CD4-positive, alpha-beta T cell treated with Interleukin-6 at 100 ng/mL for 8 hours (primary cell): ENCODE measurements around the gene SGPL1.
"Not testable (repeated sequence)": the region's sequence is repeated elsewhere in the genome, so short reads cannot be mapped to it uniquely, and the experiment has no call there.

Source experiments
- DNase-seq: peaks from one replicate; pipeline ENCODE4 v3.0.0-alpha.2; 2020; ENCODE audit warnings: mixed read lengths, low spot score

The SGPL1 gene, protein sequence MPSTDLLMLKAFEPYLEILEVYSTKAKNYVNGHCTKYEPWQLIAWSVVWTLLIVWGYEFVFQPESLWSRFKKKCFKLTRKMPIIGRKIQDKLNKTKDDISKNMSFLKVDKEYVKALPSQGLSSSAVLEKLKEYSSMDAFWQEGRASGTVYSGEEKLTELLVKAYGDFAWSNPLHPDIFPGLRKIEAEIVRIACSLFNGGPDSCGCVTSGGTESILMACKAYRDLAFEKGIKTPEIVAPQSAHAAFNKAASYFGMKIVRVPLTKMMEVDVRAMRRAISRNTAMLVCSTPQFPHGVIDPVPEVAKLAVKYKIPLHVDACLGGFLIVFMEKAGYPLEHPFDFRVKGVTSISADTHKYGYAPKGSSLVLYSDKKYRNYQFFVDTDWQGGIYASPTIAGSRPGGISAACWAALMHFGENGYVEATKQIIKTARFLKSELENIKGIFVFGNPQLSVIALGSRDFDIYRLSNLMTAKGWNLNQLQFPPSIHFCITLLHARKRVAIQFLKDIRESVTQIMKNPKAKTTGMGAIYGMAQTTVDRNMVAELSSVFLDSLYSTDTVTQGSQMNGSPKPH

GRCh38 chr10:70815504-70816219 is at the start of gene SGPL1:
Gene SGPL1 (plus strand): TSS chr10:70815948. CDS start chr10:70816854, 906 bp downstream.
- DNase-seq: peak; percentile 81

- DNase-seq: not testable (repeated sequence)
These were observed 47.6 kb upstream of the SGPL1 start for GRCh38 chr10:70768026-70768685.

- DNase-seq: no peak
These were observed 46.6 kb upstream of the SGPL1 start for GRCh38 chr10:70769121-70769520.

DNA sequence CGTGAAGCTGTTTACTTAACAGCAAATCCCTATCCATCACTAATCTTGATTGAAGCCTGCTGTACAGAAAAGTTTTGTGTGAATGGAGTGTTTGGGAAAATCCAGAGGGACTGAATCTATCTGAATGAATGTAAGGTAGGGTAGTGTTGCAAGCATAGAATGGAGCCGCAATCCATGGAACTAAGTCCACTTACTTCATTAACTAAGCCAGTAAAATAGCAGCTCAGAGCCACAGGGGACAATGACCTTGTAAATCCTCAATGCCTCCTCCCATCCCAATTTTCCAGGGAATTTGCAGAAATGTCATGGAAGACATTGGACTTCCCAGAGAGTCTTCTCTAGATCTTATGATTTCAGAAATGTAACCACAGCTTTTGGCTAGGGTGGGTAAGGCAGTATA is 45.7 kb upstream of the SGPL1 start:
- no peak for DNase-seq

GRCh38 chr10:70770516-70770915 is 45.2 kb upstream of the SGPL1 start:
- DNase-seq: not testable (repeated sequence)

GRCh38 chr10:70771311-70772194 is 44.2 kb upstream of the SGPL1 start:
- DNase-seq: no peak

DNA sequence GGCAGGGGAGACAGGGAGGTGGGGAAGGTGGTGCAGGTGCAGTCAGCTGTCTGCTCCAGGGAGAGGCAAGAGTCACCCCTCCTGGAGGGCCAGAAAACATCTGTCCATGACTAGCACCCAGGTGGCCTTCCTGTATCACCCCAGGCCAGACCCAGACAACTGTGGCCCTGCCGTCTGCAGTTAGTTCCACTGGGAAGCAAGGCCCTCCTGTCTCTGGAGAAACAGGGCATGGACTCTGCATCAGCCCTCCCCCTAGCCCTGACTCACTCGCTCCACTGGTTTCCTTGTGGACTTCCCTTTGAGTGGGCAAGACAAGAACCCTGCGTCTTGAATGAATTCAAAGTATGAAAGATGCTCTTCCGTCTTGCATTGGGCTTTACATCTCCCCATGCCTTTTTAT is 43.1 kb upstream of the SGPL1 start:
- no peak for DNase-seq

DNA sequence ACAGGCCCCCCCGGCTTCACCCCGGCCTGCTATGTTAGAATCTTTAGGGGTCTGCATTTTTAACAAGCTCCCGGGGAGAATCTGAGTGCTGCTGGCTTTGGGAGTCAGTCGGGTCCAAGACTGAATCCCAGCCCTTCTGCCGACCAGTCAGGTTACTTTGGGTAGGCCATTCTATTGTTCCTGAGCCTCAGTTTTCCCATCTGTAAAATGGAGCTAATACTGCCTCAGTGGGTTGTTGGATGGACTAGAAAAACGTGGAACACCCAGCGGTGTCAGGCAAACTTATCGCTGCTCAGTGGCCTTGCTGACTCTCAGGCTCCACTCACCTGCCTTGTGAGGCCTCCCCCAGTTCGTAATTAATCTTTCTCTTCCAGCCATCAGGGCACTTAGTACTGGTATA is 42.3 kb upstream of the SGPL1 start:
- DNase-seq: no peak

GRCh38 chr10:70773965-70774809 is 41.6 kb upstream of the SGPL1 start:
- DNase-seq: no peak

DNA sequence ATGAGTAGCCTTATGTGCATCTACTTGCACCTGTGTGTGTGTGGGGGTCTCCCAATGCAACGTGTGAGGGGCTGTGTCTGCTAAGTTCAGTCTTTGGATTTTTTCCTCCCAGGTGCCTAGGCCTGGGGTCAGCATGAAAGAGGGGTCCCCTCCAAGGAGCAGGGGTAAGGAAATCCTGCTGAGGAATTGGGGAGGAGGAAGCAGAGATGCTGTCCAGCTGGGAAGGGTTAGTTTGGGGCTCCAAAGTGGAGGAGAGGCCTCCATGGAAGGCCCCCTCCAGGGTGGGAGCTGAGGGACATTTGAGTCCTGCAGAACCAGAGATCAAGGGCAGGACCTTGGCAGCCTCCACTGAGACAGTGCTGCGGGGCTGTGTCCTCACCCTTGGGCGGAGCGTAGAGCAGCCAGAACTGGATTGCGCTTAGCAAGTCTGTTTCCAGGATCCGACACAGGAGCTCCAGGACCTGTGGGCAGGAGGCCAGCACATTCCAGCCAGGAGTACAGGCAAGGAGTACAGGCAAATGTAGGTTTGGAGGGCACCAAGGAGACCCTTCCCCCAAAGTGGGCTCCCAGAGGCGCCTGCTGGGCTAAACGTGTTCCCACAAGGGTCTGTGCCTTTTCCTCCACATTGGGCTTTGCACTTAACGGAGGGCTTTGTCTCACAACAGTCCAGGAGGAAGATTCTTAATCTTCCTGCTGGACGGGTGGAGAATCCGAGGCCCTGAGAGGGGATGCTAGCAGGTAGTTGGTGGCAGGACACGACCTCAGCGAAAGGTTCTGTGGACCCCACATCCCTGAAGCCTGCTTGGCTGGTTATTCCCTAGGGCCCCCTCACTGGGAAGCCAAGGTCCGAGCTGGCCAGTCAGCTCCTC is 40.7 kb upstream of the SGPL1 start:
- DNase-seq: no peak

GRCh38 chr10:70775679-70776454 is 39.9 kb upstream of the SGPL1 start:
- no peak for DNase-seq

GRCh38 chr10:70776455-70777005 is 39.2 kb upstream of the SGPL1 start:
- no peak for DNase-seq

DNA sequence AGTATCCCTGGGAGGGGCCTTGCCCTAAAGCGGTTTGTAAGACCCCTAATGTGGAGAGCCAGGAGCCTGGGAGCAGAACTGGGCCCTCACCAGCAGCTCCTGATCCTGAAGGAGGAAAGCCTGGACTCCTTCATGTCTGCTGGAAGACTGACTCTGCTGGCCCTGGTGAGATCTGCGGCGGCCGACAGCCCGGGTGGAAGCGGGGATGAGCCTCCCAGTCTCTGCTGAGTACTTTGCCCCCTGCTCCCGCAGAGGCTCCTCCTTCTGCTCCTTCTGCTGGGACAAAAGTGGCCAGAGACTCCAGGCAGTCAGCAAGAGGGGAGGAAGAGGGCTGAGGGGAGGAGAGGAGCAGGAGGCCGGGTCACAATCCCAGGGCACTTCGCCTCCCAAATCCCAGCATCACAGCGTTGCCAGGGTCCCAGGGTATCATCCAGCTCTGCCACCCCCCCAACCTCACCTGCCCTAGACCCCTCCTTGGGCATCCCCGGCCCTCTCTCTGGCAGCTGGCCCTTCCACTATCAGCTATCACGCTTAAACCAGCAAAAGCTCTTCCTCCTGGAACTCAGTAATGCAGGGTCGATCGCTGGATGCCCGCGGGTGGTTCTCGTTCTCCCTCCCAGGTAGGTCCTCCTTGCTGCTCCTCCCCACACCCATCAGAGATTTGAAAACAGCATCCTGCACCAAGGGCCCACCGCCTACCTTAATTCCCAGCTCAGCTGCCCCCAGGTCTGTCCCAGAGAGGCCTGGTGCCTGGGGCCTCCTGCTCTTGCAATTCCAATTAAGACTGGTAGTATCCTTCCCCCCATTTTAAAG is 38.5 kb upstream of the SGPL1 start:
- DNase-seq: no peak

DNA sequence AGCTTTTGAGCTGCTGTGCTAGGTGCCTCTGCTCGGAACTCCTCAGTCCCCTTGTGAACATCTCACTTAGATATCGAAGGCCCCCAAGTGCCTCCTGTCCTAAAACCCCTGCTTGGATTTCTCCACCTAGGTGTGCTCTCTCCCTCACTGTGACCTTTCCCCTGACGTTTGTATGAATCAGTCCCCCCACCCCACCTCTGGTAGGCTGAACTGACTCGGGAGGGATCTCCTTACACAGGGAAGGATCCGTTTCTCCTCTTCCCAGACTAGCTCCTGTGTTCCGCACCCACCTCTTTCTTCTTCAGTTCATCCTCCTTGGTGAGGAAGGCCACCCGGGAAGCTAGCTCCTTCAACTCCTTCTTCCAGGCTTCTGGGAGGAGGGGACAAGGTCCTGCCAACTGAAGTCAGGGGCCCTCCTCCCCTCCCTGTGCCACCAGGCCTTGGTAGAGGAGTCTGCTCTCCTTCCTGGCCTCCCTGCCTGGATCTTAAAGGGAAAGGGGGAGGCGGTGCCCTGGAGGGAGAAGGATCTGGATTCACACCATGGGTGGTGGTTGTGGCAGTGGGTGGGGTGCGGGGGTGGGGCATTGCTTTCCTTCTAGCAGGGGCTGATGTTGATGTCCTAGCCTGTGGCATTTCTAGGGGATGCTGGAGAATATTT is 37.4 kb upstream of the SGPL1 start:
- no peak for DNase-seq

GRCh38 chr10:70779088-70779487 is 36.7 kb upstream of the SGPL1 start:
- no peak for DNase-seq

DNA sequence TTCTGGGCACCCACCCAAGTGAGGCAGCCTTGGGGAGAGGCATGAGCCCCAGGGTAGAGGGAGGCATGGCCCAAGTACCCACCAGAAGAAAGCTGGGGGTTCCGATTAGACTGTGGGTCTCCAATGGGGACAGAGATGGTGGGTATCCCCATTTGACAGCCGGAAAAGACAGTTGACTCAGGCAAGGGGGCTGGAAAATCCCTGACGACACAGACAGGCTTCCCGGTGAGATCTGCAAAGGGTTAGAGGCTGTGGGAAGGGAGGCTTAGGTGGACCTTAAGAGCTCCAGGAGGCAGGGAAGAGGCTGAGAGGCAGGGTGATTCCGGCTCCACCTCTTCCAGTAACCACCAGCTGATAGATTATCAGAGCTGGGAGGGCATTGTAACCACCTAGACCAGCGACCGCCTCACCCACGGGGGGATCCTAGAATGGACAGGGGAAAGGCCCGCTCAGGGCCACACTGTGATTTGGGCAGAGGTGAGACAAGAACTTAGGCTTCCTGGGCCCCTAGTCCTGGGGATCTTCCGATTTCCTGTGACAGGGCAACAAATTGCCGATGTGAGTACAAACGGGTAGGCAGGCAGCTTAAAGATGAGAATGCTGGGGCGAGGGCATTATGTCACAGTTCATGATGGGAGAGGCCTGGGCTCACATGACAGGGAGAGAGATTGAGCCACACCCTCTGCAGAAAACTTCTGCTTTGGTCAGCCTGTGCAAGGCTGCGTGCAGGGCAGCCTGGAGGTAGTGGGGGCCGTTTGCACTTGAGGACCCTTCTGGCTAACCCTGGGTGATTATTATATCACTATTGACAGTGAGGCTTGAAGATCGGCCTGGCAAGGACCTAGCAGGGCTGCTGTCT is 36.0 kb upstream of the SGPL1 start:
- no peak for DNase-seq
